ENCODE measurements around the gene SLC27A1. TPM values are rescaled to one million over a fixed set of nuclear protein-coding genes. Genes with fewer than 3 reads are reported as not detected.

The SLC27A1 gene
- polyA plus RNA-seq, 1 of the 3 experiments (the other 2 are of a cell fraction), result 15.0 TPM

GRCh38 chr19:17534767-17535166, 64.4 kb downstream of the SLC27A1 start:
- no peak overlapping the region for H3K4me2 ChIP-seq
- no peaks in the 10 kb centered on the region for H3K27me3 ChIP-seq (ENCODE audit: insufficient read depth)
- no peaks in the 10 kb centered on the region for H4K20me1 ChIP-seq (ENCODE audit: insufficient read depth)
- no peak overlapping the region for H3K4me3 ChIP-seq (ENCODE audit: low read depth in 2 of 2, low read length in 1 of 2)
- H2AFZ ChIP-seq (ENCODE audit: low read depth), result no peak overlapping the region
- no peaks in the 10 kb centered on the region; a peak in 1 of 4 replicates for H3K4me1 ChIP-seq (ENCODE audit: control insufficient read depth in 1 of 2, insufficient read depth in 2 of 2, low read depth in 1 of 2, low read length in 1 of 2)
- ChIA-PET POLR2A (no interaction called here), CTCF (interaction anchor here (1.3 kb wide), 1 partner anchor 8 kb away, joined by 3 read pairs; no protein-coding TSS in a partner anchor)
- H3K27ac ChIP-seq (ENCODE audit: low read depth in 2 of 2, low read length in 1 of 2), result no peak overlapping the region
- H3K9me3 ChIP-seq, result no peaks in the 10 kb centered on the region
- TF ChIP-seq TCF12 (IDR thresholded peaks at IDR 0.05) (no peak), CTCF (IDR thresholded peaks at IDR 0.05) (no peak), ELF1 (IDR thresholded peaks at IDR 0.05) (no peak), RCOR1 (IDR thresholded peaks at IDR 0.05; ENCODE audit: low read length) (no peak), USF1 (IDR thresholded peaks at IDR 0.05; ENCODE audit: borderline replicate concordance, low read depth) (no peak), FOSL2 (IDR thresholded peaks at IDR 0.05; ENCODE audit: borderline replicate concordance, low read depth) (no peak), RXRA (IDR thresholded peaks at IDR 0.05; ENCODE audit: borderline replicate concordance, low read depth) (no peak), SMC3 (IDR thresholded peaks at IDR 0.05; ENCODE audit: low read depth, low read length) (no peak), YY1 (IDR thresholded peaks at IDR 0.05; ENCODE audit: low read depth) (no peak), FOXJ3 (CRISPR knock-in tag; IDR thresholded peaks at IDR 0.05) (no peak), EP300 (IDR thresholded peaks at IDR 0.05; ENCODE audit: borderline replicate concordance in 1 of 2, low read depth in 1 of 2, low read length in 1 of 2) (no peak), RFX5 (IDR thresholded peaks at IDR 0.05; ENCODE audit: low read length) (no peak)
- TF ChIP-seq, protein P1, sequence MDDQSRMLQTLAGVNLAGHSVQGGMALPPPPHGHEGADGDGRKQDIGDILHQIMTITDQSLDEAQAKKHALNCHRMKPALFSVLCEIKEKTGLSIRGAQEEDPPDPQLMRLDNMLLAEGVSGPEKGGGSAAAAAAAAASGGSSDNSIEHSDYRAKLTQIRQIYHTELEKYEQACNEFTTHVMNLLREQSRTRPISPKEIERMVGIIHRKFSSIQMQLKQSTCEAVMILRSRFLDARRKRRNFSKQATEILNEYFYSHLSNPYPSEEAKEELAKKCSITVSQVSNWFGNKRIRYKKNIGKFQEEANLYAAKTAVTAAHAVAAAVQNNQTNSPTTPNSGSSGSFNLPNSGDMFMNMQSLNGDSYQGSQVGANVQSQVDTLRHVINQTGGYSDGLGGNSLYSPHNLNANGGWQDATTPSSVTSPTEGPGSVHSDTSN (IDR thresholded peaks at IDR 0.05), result no peak
- TF ChIP-seq, protein P2, sequence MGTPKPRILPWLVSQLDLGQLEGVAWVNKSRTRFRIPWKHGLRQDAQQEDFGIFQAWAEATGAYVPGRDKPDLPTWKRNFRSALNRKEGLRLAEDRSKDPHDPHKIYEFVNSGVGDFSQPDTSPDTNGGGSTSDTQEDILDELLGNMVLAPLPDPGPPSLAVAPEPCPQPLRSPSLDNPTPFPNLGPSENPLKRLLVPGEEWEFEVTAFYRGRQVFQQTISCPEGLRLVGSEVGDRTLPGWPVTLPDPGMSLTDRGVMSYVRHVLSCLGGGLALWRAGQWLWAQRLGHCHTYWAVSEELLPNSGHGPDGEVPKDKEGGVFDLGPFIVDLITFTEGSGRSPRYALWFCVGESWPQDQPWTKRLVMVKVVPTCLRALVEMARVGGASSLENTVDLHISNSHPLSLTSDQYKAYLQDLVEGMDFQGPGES (IDR thresholded peaks at IDR 0.05; ENCODE audit: low read depth, low read length), result no peak
- no peaks in the 10 kb centered on the region for H3F3A ChIP-seq (replicated peaks; ENCODE audit: insufficient read depth)
- H3K79me2 ChIP-seq (ENCODE audit: insufficient read depth), result no peaks in the 10 kb centered on the region
- no peaks in the 10 kb centered on the region for H3K36me3 ChIP-seq (replicated peaks in 1 of 2; ENCODE audit: control insufficient read depth in 1 of 2, insufficient read depth in 2 of 2, low read length in 1 of 2)
- H3K9ac ChIP-seq, result no peak overlapping the region
- no peaks in the 10 kb centered on the region for H3K9me2 ChIP-seq
- DNase-seq, result no peak
